MCF 10A (cell line): ENCODE data around the gene KIF4A. TPM values are rescaled to one million over a fixed set of nuclear protein-coding genes. Genes with fewer than 3 reads are reported as not detected.
A peak's percentile ranks its signal among the peaks of the same experiment; 100 is the strongest.

Source experiments
- BruUV-seq: library from RNA; stranded (reverse); fragments of 400-500 nt; replicated peaks from 2 replicates; lab custom pipeline; 2021; lab: Mats Ljungman, UMichigan
- CTCF ChIA-PET: fragments of 300-600 bp; sonication (Branson Sonifier 250); formaldehyde crosslinking; extraction: SDS; loops from one replicate; lab custom pipeline; 2021; ENCODE audit warnings: antibody characterized with exemption, inconsistent platforms; lab: Yijun Ruan, JAX
- POLR2A ChIA-PET: fragments of 300-600, 350-650 bp; sonication (Branson Sonifier 250); formaldehyde crosslinking; extraction: SDS; loops from one replicate; lab custom pipeline; 2020; ENCODE audit warnings: antibody characterized with exemption, inconsistent platforms; lab: Yijun Ruan, JAX
- DNase-seq: peaks from one replicate; pipeline ENCODE4 v3.0.0-alpha.2; 2018; ENCODE audit not compliant: unreplicated experiment
- H3K27ac Mint-ChIP-seq: one replicate; pipeline ENCODE4 v1.8.0; 2022; ENCODE audit warnings: mild to moderate bottlenecking, low read depth, mixed read lengths; ENCODE audit not compliant: unreplicated experiment
- H3K27me3 Mint-ChIP-seq: one replicate; pipeline ENCODE4 v1.8.0; 2022; ENCODE audit warnings: mixed read lengths; ENCODE audit not compliant: insufficient read depth, unreplicated experiment
- H3K36me3 Mint-ChIP-seq: one replicate; pipeline ENCODE4 v1.8.0; 2022; ENCODE audit warnings: mild to moderate bottlenecking, moderate library complexity, mixed read lengths; ENCODE audit not compliant: insufficient read depth, unreplicated experiment
- H3K4me1 Mint-ChIP-seq: one replicate; pipeline ENCODE4 v1.8.0; 2022; ENCODE audit warnings: mixed read lengths; ENCODE audit not compliant: insufficient read depth, unreplicated experiment
- H3K4me3 Mint-ChIP-seq: one replicate; pipeline ENCODE4 v1.8.0; 2022; ENCODE audit warnings: mild to moderate bottlenecking, moderate library complexity, mixed read lengths; ENCODE audit not compliant: unreplicated experiment
- H3K9me3 Mint-ChIP-seq: one replicate; pipeline ENCODE4 v1.8.0; 2022; ENCODE audit warnings: mixed read lengths; ENCODE audit not compliant: unreplicated experiment
- intact Hi-C: fragments of 100-400 bp; cut with micrococcal nuclease; formaldehyde crosslinking; loops from 2 replicates; pipeline ENCODE4 v1.14.1; 2022
- total RNA-seq: library from RNA; stranded (reverse); gene quantifications from 2 replicates; pipeline ENCODE4 v1.2.3, GENCODE V29; 2022
- TF ChIP-seq, protein P1 (sequence below): fragments of 200-600 bp; IDR thresholded peaks from one replicate; pipeline ENCODE4 v1.8.0; 2022; ENCODE audit warnings: antibody characterized with exemption, mild to moderate bottlenecking; ENCODE audit not compliant: unreplicated experiment

KIF4A gene
- total RNA-seq, 1 experiment from 2014 or later = 19.0 TPM

- POLR2A ChIA-PET = interaction anchor here (0.8 to 2.1 kb wide), 5 partner anchors 21 to 145 kb away, joined by 3 to 8 read pairs (median 3); partner anchors contain the start of genes KIF4A and PDZD11
- intact Hi-C loops = loop anchor here (5.0 to 10.0 kb wide), 3 partner anchors 143 to 300 kb away; partner anchors contain the start of genes IGBP1 and KIF4A
- Mint-ChIP-seq H3K4me1 (peaks cover 10% of the 10 kb centered on the region), H3K36me3 (peaks cover 5% of the 10 kb centered on the region), H3K4me3 (peak overlapping the region; percentile 80), H3K27ac (peak overlapping the region; percentile 78), H3K27me3 (peaks cover 50% of the 10 kb centered on the region), H3K9me3 (no peaks in the 10 kb centered on the region)
- CTCF ChIA-PET = interaction anchor here (0.6 to 2.3 kb wide), 12 partner anchors 15 to 536 kb away, joined by 3 to 17 read pairs (median 3); no protein-coding TSS in a partner anchor
- TF ChIP-seq, protein P1, sequence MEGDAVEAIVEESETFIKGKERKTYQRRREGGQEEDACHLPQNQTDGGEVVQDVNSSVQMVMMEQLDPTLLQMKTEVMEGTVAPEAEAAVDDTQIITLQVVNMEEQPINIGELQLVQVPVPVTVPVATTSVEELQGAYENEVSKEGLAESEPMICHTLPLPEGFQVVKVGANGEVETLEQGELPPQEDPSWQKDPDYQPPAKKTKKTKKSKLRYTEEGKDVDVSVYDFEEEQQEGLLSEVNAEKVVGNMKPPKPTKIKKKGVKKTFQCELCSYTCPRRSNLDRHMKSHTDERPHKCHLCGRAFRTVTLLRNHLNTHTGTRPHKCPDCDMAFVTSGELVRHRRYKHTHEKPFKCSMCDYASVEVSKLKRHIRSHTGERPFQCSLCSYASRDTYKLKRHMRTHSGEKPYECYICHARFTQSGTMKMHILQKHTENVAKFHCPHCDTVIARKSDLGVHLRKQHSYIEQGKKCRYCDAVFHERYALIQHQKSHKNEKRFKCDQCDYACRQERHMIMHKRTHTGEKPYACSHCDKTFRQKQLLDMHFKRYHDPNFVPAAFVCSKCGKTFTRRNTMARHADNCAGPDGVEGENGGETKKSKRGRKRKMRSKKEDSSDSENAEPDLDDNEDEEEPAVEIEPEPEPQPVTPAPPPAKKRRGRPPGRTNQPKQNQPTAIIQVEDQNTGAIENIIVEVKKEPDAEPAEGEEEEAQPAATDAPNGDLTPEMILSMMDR = no peak
- BruUV-seq = TSS peak; percentile 42
- DNase-seq = peak; percentile 24
Observed at GRCh38 chrX:70434914-70435586, 145.1 kb downstream of the KIF4A start.

- ChIA-PET POLR2A (interaction anchor here (2.1 kb wide), 1 partner anchor 143 kb away, joined by 7 read pairs; no protein-coding TSS in a partner anchor), CTCF (interaction anchor here (0.6 to 2.3 kb wide), 4 partner anchors 16 to 155 kb away, joined by 3 to 17 read pairs (median 5); no protein-coding TSS in a partner anchor)
- intact Hi-C loops = loop anchor here (10.0 kb wide), 1 partner anchor 302 kb away; the partner anchor contains the start of gene IGBP1
- DNase-seq = no peak
- peaks cover 54% of the 10 kb centered on the region for H3K27me3 Mint-ChIP-seq
- H3K4me1 Mint-ChIP-seq = peaks cover 10% of the 10 kb centered on the region
- no peak overlapping the region for H3K4me3 Mint-ChIP-seq
- peaks cover 5% of the 10 kb centered on the region for H3K36me3 Mint-ChIP-seq
- no TSS peak for BruUV-seq
- no peak overlapping the region for H3K27ac Mint-ChIP-seq
- TF ChIP-seq, protein P1 = no peak
- H3K9me3 Mint-ChIP-seq = no peaks in the 10 kb centered on the region
Observed at GRCh38 chrX:70436343-70436742, 146.4 kb downstream of the KIF4A start.

DNA sequence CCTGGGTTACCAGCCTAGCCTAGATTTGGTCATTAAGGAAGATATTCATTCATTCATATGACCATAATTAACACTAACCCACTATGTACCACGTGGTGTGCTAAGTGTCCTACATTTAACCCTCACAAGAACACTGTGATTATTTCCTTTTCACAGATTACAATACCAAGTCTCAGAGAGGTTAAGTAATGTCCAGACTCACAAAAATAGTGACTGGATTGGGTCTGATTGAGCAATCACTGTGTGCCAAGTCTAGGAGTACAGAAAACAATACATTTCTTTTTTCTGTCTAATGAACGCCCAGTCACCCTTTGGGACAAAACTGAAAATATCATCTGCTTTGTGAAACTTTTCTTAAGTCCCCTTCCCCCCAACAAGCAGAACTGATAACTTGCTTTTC lies 147.1 kb downstream of the KIF4A start:
- intact Hi-C loops = loop anchor here (10.0 kb wide), 1 partner anchor 302 kb away; the partner anchor contains the start of gene IGBP1
- BruUV-seq = no TSS peak
- Mint-ChIP-seq H3K4me1 (peaks cover 10% of the 10 kb centered on the region), H3K36me3 (peaks cover 5% of the 10 kb centered on the region), H3K9me3 (no peaks in the 10 kb centered on the region), H3K27me3 (peaks cover 60% of the 10 kb centered on the region), H3K4me3 (no peak overlapping the region), H3K27ac (no peak overlapping the region)
- ChIA-PET POLR2A (no interaction called here), CTCF (no interaction called here)
- DNase-seq = peak; percentile 22
- TF ChIP-seq, protein P1 = no peak
